Heart left ventricle (tissue), 16 donors: ENCODE measurements around the gene WNT5A. TPM values are rescaled to one million over a fixed set of nuclear protein-coding genes. Genes with fewer than 3 reads are reported as not detected.

Source experiments
- ATAC-seq, 4 donors: fragments of 200-7000 bp; cut with Tn5 transposase; one replicate each; pipeline ENCODE4 v1.9.1; 2020 to 2022; ENCODE audit warnings: moderate library complexity in 4 of 4, mild to moderate bottlenecking in 3 of 4, moderate number of reproducible peaks in 1 of 4
- DNase-seq, 5 donors: peaks; one replicate each; pipeline ENCODE4 v3.0.0-alpha.2; 2020
- H3K27ac ChIP-seq, 12 donors: fragments of 200-600 bp; sonication (generic) in 4 of 12; one replicate each; pipeline versions ENCODE4 v1.5.0 to v1.8.0; 2016 to 2022; ENCODE audit warnings: mild to moderate bottlenecking in 2 of 12
- H3K27me3 ChIP-seq, 9 donors: fragments of 200-600 bp; sonication (generic) in 2 of 9; one replicate each; pipeline versions ENCODE4 v1.5.1 to v1.8.0; 2016 to 2022; ENCODE audit warnings: mild to moderate bottlenecking in 3 of 9
- H3K36me3 ChIP-seq, 9 donors: fragments of 200-600 bp; sonication (generic) in 2 of 9; one replicate each; pipeline versions ENCODE4 v1.5.0 to v1.8.0; 2018 to 2022; ENCODE audit warnings: mild to moderate bottlenecking in 2 of 9
- H3K4me1 ChIP-seq, 12 donors: fragments of 200-600 bp; sonication (generic) in 4 of 12; one replicate each; pipeline versions ENCODE4 v1.5.0 to v1.8.0; 2016 to 2022; ENCODE audit warnings: mild to moderate bottlenecking in 3 of 12
- H3K4me3 ChIP-seq, 12 donors: fragments of 200-600 bp; sonication (generic) in 4 of 12; one replicate each; pipeline versions ENCODE4 v1.5.0 to v1.8.0; 2017 to 2022; ENCODE audit warnings: mild to moderate bottlenecking in 9 of 12, moderate library complexity in 4 of 12
- H3K9me3 ChIP-seq, 12 donors: fragments of 200-600 bp; sonication (generic) in 4 of 12; one replicate each; pipeline versions ENCODE4 v1.5.0 to v1.8.0; 2016 to 2022; ENCODE audit warnings: mild to moderate bottlenecking in 1 of 12
- POLR2A ChIP-seq, 2 donors: fragments of 450-650 bp; IDR thresholded peaks; one replicate each; pipeline ENCODE4 v1.6.1; 2017; ENCODE audit warnings: antibody characterized with exemption in 2 of 2, mild to moderate bottlenecking in 2 of 2, moderate library complexity in 2 of 2
- WGBS, 4 donors: extraction: QIAGEN DNeasy Blood & Tissue Kit in 2 of 4; methylation state at CpG; one replicate each; pipeline versions ENCODE4 v1.1.5 to v1.1.7; 2013 to 2018; 5-methylcytosine and 5-hydroxymethylcytosine counted together
- intact Hi-C, 10 donors: fragments of 100-400 bp; cut with DNase I; formaldehyde crosslinking; loops; one replicate each; pipeline versions ENCODE4 v1.11.1 to v1.14.2; 2022
- polyA plus RNA-seq, 2 donors: library from polyadenylated mRNA; stranded (reverse); fragments of 200-250 nt; gene quantifications; one replicate each; pipeline ENCODE4 v1.2.3, GENCODE V29; 2013
- total RNA-seq, 9 donors: library from RNA; depleted of rRNA in 2 of 9; stranded (reverse); fragments of >200 nt in 2 of 9; fragmentation: NEBNext Ultra II Directional in 3 of 9; extraction: Animal tissue kit (Norgen Biotek cat#: 25700) in 3 of 9; gene quantifications; one replicate each; pipeline versions ENCODE4 v1.1.0 to v1.2.4, GENCODE V29; 2016 to 2023
- TF ChIP-seq, protein P1 (sequence below), 12 donors: fragments of 200-600 bp; sonication (generic) in 4 of 12; IDR thresholded peaks; one replicate each; pipeline versions ENCODE4 v1.5.0 to v1.8.0; 2018 to 2022; ENCODE audit warnings: antibody characterized with exemption in 12 of 12, mild to moderate bottlenecking in 5 of 12
- donor health status: ischemic (EF 13 %, LVEDD 7.1; RV severe dilation, severe dysfunction).
- donor health status: healthy with polysubstance abuse.
- donor health status: DM: no; HTN: yes; CAD: no.
- donor health status: DM: no; HTN: no; CAD: no.
- donor health status: ischemic (EF 25% LVEDD 6.9; RV normal size, moderate dysfunction).
- donor health status: ischemic (EF 25% LVEDD 5.7; RV mildly dilated, moderate dysfunction).
- donor health status: healthy.
- donor health status: DM: yes; HTN: yes; CAD: no.
- donor health status: ischemic (EF 35%, LVEDD 5.7; RV mildly dilated, moderate dysfunction).
- donor health status: nonischemic (EF 11% LVEDD 7.7; RV severe dilation, severe dysfunction).
- donor health status: DM: yes; HTN: yes; CAD: no.
- donor health status: PGD.
- donor health status: ischemic (EF 29% LVEDD 5.4; RV normal size, mild dysfunction).
- donor health status: nonischemic (EF 23%, LVEDD 6.1; RV moderate dilation, normal function).

Gene WNT5A
- total and polyA plus RNA-seq, 11 donors = 0.35 to 7.4 (median 3.2) TPM

DNA sequence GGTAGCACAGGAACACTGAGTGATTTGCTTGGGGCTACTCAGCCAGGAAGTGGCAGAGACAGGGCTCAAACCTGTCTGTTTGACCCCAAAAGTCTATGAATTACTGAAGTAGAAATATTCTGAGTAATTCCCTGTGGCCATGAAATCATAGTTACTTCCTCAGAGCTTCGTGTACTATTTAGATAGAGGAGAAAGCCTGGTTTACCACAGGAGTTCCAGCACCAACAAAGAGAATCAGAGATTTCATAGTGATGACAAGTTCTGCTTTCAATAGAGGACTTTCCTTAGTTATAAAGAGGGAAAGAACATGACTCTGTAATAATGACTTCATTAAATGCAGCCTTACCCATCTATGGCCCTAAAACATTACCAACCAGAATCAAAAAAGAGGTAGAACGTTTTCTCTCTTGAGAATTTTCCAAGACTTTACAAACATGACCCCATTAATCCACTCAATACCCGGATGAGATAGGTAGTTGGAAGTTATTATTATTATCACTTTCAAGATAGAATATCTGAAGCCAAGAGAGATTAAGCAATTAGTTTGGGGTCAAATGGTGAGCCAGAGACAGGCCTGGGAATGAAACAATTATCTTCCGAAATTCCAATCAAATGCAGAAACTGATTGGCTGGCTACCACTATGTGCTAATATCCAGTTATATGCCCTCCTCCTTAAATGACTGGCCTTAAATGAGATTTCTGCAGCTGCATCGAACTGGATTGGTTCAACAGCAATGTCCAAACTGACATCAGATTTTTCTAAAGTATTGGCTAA lies 13.6 kb upstream of the WNT5A start:
- 43 to 64% (median 58%) methylated on average over 5 of the region's 5 CpGs for WGBS, 4 donors
- Histone ChIP-seq H3K27me3 (peaks cover 0 to 5% (median 0%) of the 10 kb centered on the region in 9 donors), H3K9me3 (no peaks in the 10 kb centered on the region), H3K4me3 (no peak overlapping the region), H3K27ac (no peak overlapping the region), H3K4me1 (no peaks in the 10 kb centered on the region), H3K36me3 (no peaks in the 10 kb centered on the region)
- TF ChIP-seq POLR2A (IDR thresholded peaks at IDR 0.05) = no peak
- TF ChIP-seq, protein P1, sequence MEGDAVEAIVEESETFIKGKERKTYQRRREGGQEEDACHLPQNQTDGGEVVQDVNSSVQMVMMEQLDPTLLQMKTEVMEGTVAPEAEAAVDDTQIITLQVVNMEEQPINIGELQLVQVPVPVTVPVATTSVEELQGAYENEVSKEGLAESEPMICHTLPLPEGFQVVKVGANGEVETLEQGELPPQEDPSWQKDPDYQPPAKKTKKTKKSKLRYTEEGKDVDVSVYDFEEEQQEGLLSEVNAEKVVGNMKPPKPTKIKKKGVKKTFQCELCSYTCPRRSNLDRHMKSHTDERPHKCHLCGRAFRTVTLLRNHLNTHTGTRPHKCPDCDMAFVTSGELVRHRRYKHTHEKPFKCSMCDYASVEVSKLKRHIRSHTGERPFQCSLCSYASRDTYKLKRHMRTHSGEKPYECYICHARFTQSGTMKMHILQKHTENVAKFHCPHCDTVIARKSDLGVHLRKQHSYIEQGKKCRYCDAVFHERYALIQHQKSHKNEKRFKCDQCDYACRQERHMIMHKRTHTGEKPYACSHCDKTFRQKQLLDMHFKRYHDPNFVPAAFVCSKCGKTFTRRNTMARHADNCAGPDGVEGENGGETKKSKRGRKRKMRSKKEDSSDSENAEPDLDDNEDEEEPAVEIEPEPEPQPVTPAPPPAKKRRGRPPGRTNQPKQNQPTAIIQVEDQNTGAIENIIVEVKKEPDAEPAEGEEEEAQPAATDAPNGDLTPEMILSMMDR (IDR thresholded peaks at IDR 0.05) = no peak
- DNase-seq (no peak), ATAC-seq (no peak)
- intact Hi-C loops = loop anchor here in 2 of 10 donors (10.0 kb wide), 2 partner anchors 224 to 544 kb away; no protein-coding TSS in a partner anchor

DNA sequence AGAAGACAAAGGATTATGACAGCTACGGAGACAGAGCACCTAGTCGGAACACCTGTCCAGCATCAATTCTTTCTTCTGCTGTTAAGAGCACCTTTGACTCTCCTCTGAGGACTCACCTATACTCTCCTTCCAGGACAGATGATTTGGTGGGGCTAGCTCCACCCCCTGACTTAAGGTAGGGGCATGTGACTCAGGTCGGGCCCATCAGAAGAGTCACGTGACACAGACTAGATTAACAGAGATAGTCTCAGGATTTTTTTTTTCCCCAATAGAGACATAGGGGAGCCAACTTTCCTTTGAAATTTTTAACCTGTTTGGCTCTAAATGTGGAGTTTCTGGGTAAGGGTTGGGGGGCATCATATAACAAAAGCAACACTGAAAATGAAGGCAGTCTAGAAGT lies 11.4 kb upstream of the WNT5A start:
- Histone ChIP-seq H3K36me3 (no peaks in the 10 kb centered on the region), H3K27me3 (peaks cover 0 to 5% (median 0%) of the 10 kb centered on the region in 9 donors), H3K4me3 (no peak overlapping the region), H3K27ac (no peak overlapping the region), H3K9me3 (no peaks in the 10 kb centered on the region), H3K4me1 (no peaks in the 10 kb centered on the region)
- intact Hi-C loops = no loop called here
- 75 to 86% (median 82%) methylated on average over 4 of the region's 4 CpGs for WGBS, 4 donors
- TF ChIP-seq POLR2A (IDR thresholded peaks at IDR 0.05) = no peak
- TF ChIP-seq, protein P1 (IDR thresholded peaks at IDR 0.05) = no peak
- ATAC-seq (no peak), DNase-seq (no peak)

DNA sequence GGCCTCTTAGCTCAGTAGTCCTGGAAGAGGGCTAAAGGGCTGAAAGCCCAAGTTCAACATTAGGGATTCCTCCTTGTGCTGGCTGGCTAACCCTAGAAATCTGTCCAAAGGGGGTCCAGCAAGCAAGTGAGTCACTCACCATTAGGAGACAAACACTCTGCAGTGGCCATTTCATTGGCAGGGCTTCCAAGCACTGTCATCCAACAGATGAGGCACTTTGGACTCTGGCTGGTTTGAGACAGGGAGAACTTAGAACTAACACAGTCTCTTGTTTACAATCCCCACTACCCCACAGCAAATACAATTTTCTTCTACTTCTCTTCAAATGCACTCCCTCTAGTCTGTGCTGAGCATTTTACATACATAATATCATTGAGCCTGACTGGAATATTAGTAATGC lies 10.1 kb upstream of the WNT5A start:
- ATAC-seq (no peak), DNase-seq (no peak)
- Histone ChIP-seq H3K27ac (no peak overlapping the region), H3K4me1 (no peaks in the 10 kb centered on the region), H3K36me3 (no peaks in the 10 kb centered on the region), H3K27me3 (peaks cover 0 to 15% (median 2%) of the 10 kb centered on the region in 9 donors), H3K9me3 (no peaks in the 10 kb centered on the region), H3K4me3 (no peak overlapping the region)
- TF ChIP-seq POLR2A (IDR thresholded peaks at IDR 0.05) = no peak
- TF ChIP-seq, protein P1 (IDR thresholded peaks at IDR 0.05) = no peak
- intact Hi-C loops = no loop called here

DNA sequence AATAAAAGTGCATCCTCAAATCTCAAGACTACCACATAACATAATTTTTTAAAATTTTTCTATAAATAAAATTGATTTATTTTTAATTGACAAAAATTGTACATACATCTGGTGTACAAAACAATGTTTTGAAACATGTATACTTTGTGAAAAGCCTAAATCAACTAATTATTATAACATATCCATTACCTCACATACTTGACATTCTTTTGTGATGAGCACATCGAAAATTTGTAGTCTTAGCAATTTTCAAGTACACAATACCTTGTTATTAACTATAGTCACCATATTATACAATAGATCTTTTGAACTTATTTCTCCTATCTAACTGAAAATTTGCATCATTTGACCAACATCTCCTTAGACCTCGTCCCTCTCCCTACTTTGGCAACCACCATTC lies 7.9 kb upstream of the WNT5A start:
- Histone ChIP-seq H3K27me3 (peaks cover 0 to 19% (median 2%) of the 10 kb centered on the region in 9 donors), H3K27ac (no peak overlapping the region), H3K36me3 (no peaks in the 10 kb centered on the region), H3K9me3 (no peaks in the 10 kb centered on the region), H3K4me1 (no peaks in the 10 kb centered on the region), H3K4me3 (no peak overlapping the region)
- intact Hi-C loops = no loop called here
- DNase-seq = no peak
- no peak for TF ChIP-seq POLR2A (IDR thresholded peaks at IDR 0.05)
- TF ChIP-seq, protein P1 (IDR thresholded peaks at IDR 0.05) = no peak
- ATAC-seq = no peak
- WGBS, 4 donors = 63 to 75% (median 73%) methylated on average over 2 of the region's 2 CpGs
